Lower lobe of right lung (tissue), 2 donors: Measurements from ENCODE around the gene NETO1. TPM values are rescaled to one million over a fixed set of nuclear protein-coding genes. Genes with fewer than 3 reads are reported as not detected.

ENCODE experiments used
- ATAC-seq, 2 donors: fragments of 200-7000 bp; cut with Tn5 transposase; one replicate each; pipeline ENCODE4 v1.9.1; 2020 to 2022; ENCODE audit warnings: mild to moderate bottlenecking in 2 of 2, moderate library complexity in 2 of 2
- DNase-seq: peaks from one replicate; pipeline ENCODE4 v3.0.0-alpha.2; 2020
- H3K27ac ChIP-seq: fragments of 200-600 bp; one replicate; pipeline ENCODE4 v1.8.0; 2022
- H3K27me3 ChIP-seq: fragments of 200-600 bp; one replicate; pipeline ENCODE4 v1.8.0; 2022; ENCODE audit warnings: low read depth
- H3K36me3 ChIP-seq: fragments of 200-600 bp; one replicate; pipeline ENCODE4 v1.8.0; 2022; ENCODE audit warnings: mild to moderate bottlenecking
- H3K4me1 ChIP-seq: fragments of 200-600 bp; one replicate; pipeline ENCODE4 v1.8.0; 2022
- H3K4me3 ChIP-seq: fragments of 200-600 bp; one replicate; pipeline ENCODE4 v1.8.0; 2022; ENCODE audit warnings: mild to moderate bottlenecking
- H3K9me3 ChIP-seq: fragments of 200-600 bp; one replicate; pipeline ENCODE4 v1.8.0; 2022
- intact Hi-C: fragments of 100-400 bp; cut with DNase I; formaldehyde crosslinking; loops from one replicate; pipeline ENCODE4 v1.11.0; 2022
- total RNA-seq: library from RNA; stranded (reverse); fragmentation: NEBNext Ultra II Directional; extraction: Animal tissue kit (Norgen Biotek cat#: 25700); gene quantifications from one replicate; pipeline ENCODE4 v1.2.1, GENCODE V29; 2021
- TF ChIP-seq, protein P1 (sequence below): fragments of 200-600 bp; IDR thresholded peaks from one replicate; pipeline ENCODE4 v1.8.0; 2022; ENCODE audit warnings: antibody characterized with exemption, mild to moderate bottlenecking
- donor health status: DM: no; HTN: yes; CAD: no; lungs with severe emphysema.

NETO1 gene
- total RNA-seq, 1 donor from 2014 or later: not detected

GRCh38 chr18:72762515-72763122 lies 105.2 kb downstream of the NETO1 start:
- TF ChIP-seq, protein P1, sequence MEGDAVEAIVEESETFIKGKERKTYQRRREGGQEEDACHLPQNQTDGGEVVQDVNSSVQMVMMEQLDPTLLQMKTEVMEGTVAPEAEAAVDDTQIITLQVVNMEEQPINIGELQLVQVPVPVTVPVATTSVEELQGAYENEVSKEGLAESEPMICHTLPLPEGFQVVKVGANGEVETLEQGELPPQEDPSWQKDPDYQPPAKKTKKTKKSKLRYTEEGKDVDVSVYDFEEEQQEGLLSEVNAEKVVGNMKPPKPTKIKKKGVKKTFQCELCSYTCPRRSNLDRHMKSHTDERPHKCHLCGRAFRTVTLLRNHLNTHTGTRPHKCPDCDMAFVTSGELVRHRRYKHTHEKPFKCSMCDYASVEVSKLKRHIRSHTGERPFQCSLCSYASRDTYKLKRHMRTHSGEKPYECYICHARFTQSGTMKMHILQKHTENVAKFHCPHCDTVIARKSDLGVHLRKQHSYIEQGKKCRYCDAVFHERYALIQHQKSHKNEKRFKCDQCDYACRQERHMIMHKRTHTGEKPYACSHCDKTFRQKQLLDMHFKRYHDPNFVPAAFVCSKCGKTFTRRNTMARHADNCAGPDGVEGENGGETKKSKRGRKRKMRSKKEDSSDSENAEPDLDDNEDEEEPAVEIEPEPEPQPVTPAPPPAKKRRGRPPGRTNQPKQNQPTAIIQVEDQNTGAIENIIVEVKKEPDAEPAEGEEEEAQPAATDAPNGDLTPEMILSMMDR: peak; percentile 82
- H3K9me3 ChIP-seq: no peaks in the 10 kb centered on the region
- no peak overlapping the region for H3K27ac ChIP-seq
- H3K4me1 ChIP-seq: no peaks in the 10 kb centered on the region
- no peaks in the 10 kb centered on the region for H3K27me3 ChIP-seq
- intact Hi-C loops: no loop called here
- no peaks in the 10 kb centered on the region for H3K36me3 ChIP-seq
- H3K4me3 ChIP-seq: no peak overlapping the region
- ATAC-seq (no peak), DNase-seq (no peak)

DNA sequence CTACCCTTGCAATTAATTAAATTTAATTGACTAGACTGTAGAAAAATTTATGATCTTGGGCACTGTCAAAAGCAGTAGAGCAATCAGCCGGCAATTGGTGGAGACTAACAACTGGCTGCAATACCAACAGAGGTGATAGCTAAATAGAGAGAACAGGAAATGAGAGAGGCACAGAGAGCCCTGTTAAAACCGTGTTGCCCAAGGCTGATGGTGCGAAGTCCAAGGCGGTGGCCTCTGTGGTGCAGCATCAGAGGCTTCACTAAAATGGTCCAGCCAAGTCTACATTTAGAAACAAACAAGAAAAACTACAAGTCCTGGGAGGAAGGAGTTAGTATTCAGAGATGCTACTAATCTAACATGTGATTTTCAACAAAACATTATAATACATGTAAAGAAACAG lies 115.6 kb downstream of the NETO1 start:
- Histone ChIP-seq H3K4me1 (no peaks in the 10 kb centered on the region), H3K36me3 (no peaks in the 10 kb centered on the region), H3K4me3 (no peak overlapping the region), H3K9me3 (no peaks in the 10 kb centered on the region), H3K27ac (no peak overlapping the region), H3K27me3 (no peaks in the 10 kb centered on the region)
- intact Hi-C loops: no loop called here
- TF ChIP-seq, protein P1: no peak
- no peak for ATAC-seq
- no peak for DNase-seq

- no peak for ATAC-seq
- Histone ChIP-seq H3K36me3 (no peaks in the 10 kb centered on the region), H3K27ac (no peak overlapping the region), H3K9me3 (no peaks in the 10 kb centered on the region), H3K27me3 (no peaks in the 10 kb centered on the region), H3K4me3 (no peak overlapping the region), H3K4me1 (no peaks in the 10 kb centered on the region)
- no peak for DNase-seq
- intact Hi-C loops: no loop called here
- TF ChIP-seq, protein P1: no peak
Observed at GRCh38 chr18:72742002-72742401, 125.8 kb downstream of the NETO1 start.

GRCh38 chr18:72738136-72738535 lies 129.7 kb downstream of the NETO1 start:
- no peaks in the 10 kb centered on the region for H3K36me3 ChIP-seq
- H3K27me3 ChIP-seq: no peaks in the 10 kb centered on the region
- no peak for DNase-seq

DNA sequence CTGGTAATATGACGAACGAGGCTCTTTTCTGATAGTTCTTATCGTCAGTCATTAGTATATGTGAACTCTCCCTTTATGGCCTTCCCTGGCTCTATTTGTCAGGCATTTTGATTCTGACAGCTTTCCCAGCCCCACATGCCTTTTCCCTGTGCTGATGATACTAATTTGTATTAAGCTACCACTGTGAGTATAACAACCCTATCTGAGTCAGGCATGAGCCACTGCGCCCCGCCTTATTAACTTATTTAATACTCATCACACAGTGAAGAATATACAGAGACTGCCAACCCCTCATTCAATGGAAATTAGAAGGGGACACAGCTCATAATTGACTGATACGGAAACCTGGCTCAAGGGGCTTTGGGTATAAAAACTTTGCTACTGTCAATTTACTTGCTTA lies 140.0 kb downstream of the NETO1 start:
- no peaks in the 10 kb centered on the region for H3K9me3 ChIP-seq
- TF ChIP-seq, protein P1: no peak
- no peaks in the 10 kb centered on the region for H3K36me3 ChIP-seq
- H3K4me1 ChIP-seq: no peaks in the 10 kb centered on the region
- H3K27me3 ChIP-seq: no peaks in the 10 kb centered on the region
- DNase-seq (no peak), ATAC-seq (no peak)
- intact Hi-C loops: no loop called here
- H3K27ac ChIP-seq: no peak overlapping the region
- no peak overlapping the region for H3K4me3 ChIP-seq

More at GRCh38 chr18:72738136-72738535, 129.7 kb downstream of the NETO1 start:
- Histone ChIP-seq H3K27ac (no peak overlapping the region), H3K4me3 (no peak overlapping the region), H3K9me3 (no peaks in the 10 kb centered on the region), H3K4me1 (no peaks in the 10 kb centered on the region)
- TF ChIP-seq, protein P1: no peak
- ATAC-seq: no peak
- intact Hi-C loops: no loop called here
